T-helper 9 cell (primary cell): Measurements from ENCODE around the gene GPR55.

Source experiments
- DNase-seq: peaks from one replicate; pipeline ENCODE4 v3.0.0-alpha.2; 2020

Gene GPR55

GRCh38 chr2:230898713-230899091 is 26.3 kb downstream of the GPR55 start:
- DNase-seq, result no peak

GRCh38 chr2:230898016-230898712 is 26.9 kb downstream of the GPR55 start:
- no peak for DNase-seq

GRCh38 chr2:230896346-230897115 is 28.5 kb downstream of the GPR55 start:
- DNase-seq, result no peak

GRCh38 chr2:230895536-230896345 is 29.3 kb downstream of the GPR55 start:
- no peak for DNase-seq

- DNase-seq, result no peak
Observed at GRCh38 chr2:230893841-230894781, 30.9 kb downstream of the GPR55 start.

- no peak for DNase-seq
Observed at GRCh38 chr2:230893338-230893737, 31.7 kb downstream of the GPR55 start.

- no peak for DNase-seq
Observed at GRCh38 chr2:230891509-230891908, 33.5 kb downstream of the GPR55 start.

- no peak for DNase-seq
Observed at GRCh38 chr2:230891064-230891463, 34.0 kb downstream of the GPR55 start.

- no peak for DNase-seq
Observed at GRCh38 chr2:230890646-230891045, 34.4 kb downstream of the GPR55 start.

GRCh38 chr2:230889911-230890601 is 35.0 kb downstream of the GPR55 start:
- no peak for DNase-seq

- DNase-seq, result no peak
Observed at GRCh38 chr2:230888824-230889400, 36.1 kb downstream of the GPR55 start.

- DNase-seq, result no peak
Observed at GRCh38 chr2:230887342-230887741, 37.7 kb downstream of the GPR55 start.

GRCh38 chr2:230886671-230887071 is 38.4 kb downstream of the GPR55 start:
- no peak for DNase-seq

- DNase-seq, result no peak
Observed at GRCh38 chr2:230886206-230886605, 38.8 kb downstream of the GPR55 start.

GRCh38 chr2:230885463-230886130 is 39.4 kb downstream of the GPR55 start:
- no peak for DNase-seq

- DNase-seq, result no peak
Observed at GRCh38 chr2:230881840-230882239, 43.2 kb downstream of the GPR55 start.

- DNase-seq, result no peak
Observed at GRCh38 chr2:230879891-230880290, 45.2 kb downstream of the GPR55 start.

GRCh38 chr2:230879271-230879882 is 45.7 kb downstream of the GPR55 start:
- DNase-seq, result no peak

GRCh38 chr2:230878599-230879188 is 46.3 kb downstream of the GPR55 start:
- DNase-seq, result no peak
